Measurements from ENCODE around the gene LDLRAD1.

DNA sequence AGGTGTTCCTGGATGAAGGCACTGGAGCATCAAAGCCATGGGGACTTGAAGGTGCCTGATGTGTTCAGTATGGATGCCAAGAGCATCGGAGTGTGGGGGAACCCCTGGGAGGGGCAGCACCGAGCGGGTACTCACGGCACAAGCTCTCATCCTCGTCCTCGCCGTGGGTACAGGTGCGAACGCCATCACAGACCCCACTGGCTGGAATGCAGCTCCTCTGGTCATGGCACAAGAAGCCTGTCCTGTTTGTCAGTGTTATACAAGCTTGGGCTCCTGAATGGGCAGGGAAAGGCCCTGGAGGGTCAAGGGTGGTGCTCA lies 6.0 kb downstream of the LDLRAD1 start:
- TF ChIP-seq, protein P1, sequence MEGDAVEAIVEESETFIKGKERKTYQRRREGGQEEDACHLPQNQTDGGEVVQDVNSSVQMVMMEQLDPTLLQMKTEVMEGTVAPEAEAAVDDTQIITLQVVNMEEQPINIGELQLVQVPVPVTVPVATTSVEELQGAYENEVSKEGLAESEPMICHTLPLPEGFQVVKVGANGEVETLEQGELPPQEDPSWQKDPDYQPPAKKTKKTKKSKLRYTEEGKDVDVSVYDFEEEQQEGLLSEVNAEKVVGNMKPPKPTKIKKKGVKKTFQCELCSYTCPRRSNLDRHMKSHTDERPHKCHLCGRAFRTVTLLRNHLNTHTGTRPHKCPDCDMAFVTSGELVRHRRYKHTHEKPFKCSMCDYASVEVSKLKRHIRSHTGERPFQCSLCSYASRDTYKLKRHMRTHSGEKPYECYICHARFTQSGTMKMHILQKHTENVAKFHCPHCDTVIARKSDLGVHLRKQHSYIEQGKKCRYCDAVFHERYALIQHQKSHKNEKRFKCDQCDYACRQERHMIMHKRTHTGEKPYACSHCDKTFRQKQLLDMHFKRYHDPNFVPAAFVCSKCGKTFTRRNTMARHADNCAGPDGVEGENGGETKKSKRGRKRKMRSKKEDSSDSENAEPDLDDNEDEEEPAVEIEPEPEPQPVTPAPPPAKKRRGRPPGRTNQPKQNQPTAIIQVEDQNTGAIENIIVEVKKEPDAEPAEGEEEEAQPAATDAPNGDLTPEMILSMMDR (IDR thresholded peaks at IDR 0.05) = no peak
- no peak for TF ChIP-seq EP300 (IDR thresholded peaks at IDR 0.05)
